Stimulated activated CD4-positive, alpha-beta T cell treated with anti-CD3 and anti-CD28 coated beads, Interleukin-1b, Interleukin-23, amount 100 ng/mL, for 48 hours (primary cell): ENCODE data around the gene TENT5A.
"Not testable (repeated sequence)": the region's sequence is repeated elsewhere in the genome, so short reads cannot be mapped to it uniquely, and the experiment has no call there.

Source experiments
- DNase-seq: peaks from one replicate; pipeline ENCODE4 v3.0.0-alpha.2; 2020

Gene TENT5A

DNA sequence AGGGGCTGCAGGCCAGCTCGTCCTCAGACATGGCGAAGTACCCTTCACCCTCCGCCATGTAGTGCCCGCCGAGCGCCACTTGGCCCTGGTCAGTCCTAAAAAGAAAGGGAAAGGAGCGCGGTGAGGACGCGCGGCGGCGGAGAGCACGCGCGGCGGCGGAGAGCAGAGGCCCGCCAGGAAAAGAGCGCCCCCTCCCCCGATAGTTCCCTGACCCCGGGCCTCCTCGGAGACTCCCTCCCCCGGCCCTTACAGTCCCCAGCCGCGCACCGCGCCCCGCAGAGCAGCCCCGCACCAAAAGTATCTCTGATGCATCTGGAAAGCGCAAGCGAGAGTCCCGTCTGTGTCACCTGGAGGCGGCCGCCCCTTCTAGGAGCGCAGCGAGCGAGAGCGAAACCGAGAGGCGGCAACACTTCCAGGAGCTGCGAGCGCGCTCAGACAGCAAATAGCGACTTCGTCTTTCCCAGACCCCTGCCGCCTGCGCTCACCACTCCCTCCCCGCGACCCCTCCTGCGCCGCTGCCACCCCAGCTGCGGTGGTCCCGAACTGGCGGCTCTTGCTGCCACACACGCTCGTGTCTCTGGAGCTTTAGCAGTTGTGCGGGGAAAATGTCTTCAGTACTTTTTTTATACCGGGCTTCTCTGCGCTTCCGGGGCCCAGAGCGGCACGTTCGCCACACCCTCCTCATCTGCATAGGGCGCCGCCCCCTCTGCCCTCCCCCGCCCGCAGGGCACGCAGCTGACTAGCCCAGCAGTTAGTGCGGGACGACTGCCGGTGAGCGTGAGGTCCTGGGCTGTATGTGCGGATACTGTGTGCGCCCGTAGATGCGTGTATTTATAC lies at the start of gene TENT5A:
TSS of gene TENT5A (minus strand) at position 598 of the 837 bp plus-strand sequence. CDS start at position 58, 540 bp downstream.
- peak; percentile 82 for DNase-seq

DNA sequence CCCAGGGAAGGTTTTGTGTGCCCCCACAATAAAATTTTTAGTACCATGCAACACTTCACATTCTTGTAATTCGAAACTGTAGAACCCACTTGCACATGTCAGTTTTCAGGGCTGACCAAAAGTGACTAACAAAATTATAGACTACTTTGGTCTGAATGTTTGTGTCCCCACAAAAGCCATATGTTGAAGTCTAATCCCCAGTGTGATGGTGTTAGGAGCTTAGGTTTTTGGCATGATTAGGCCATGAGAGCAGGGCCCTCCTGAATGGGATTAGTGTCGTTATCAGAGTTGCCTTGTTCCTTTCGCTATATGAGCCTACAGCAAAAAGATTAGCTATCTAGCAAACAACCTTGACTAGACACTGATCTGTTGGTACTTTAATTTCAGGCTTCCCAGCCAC lies 49.0 kb upstream of the TENT5A start:
- DNase-seq, result no peak

DNA sequence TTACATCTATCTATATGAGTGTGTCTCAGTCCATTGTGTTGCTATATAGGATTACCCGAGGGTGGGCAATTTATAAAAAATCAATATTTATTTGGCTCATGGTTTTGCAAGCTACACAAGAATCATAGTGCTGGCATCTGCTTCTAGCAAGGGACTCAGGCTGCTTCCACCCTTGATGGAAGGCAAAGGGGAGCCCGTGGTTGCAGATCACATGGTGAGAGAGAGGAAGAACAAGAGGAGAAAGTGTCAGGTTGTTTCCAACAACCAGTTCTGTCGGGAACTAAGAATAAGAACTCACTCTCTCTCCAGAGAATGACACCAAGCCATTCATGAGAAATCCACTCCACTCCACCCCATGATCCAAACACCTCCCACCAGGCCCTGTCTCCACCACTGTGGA lies 48.2 kb upstream of the TENT5A start:
- DNase-seq, result no peak

DNA sequence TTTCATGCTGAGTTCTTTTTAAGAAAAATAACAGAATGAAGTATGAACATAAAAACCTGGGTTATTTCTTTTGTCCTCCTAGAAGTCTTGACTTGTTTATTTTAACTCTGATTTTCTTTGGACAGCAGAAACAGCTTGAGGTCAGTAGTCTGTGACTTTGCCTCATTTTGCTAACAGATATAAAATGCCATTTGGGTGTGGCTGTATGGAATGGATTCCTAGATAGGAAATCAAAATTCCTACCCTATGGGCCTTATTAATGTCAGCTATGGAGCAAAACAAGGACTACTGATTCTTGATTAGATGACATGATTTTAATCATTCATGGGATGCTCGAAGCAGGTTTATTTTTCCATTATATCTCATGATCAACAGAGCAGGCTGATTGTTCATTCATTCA lies 46.8 kb upstream of the TENT5A start:
- no peak for DNase-seq

DNA sequence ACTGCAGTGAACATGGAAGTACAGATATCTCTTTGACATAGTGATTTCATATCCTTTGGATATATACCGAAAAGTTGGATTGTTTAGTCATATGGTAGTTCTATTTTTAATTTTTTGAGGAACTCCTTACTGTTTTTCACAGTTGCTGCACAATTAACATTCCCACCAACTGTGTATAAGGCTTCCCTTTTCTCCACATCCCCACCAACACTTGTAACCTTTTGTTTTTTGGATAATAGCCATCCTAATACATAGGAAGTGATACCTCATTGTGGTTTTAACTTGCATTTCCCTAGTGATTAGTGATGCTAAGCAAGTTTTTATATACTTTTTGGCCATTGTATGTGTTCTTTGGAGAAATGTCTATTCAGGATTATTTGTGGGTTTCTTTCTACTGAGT lies 45.1 kb upstream of the TENT5A start:
- DNase-seq, result no peak

DNA sequence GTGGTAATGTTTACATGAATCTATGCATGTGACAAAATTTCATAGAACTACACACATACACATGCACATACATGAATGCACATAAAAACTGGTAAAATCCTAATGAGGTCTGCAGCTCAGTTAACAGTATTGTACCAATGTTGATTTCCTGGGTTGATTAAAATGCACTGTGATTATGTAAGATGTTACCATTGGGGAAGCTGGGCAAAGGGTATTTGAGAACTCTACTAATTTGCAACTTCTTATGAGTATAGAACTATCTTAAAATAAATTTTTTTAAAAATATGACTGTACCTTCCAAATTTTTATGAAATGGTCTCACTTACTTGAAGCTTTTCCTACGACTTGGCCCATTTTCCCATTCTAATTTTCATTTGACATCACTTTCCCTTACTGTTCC lies 43.4 kb upstream of the TENT5A start:
- DNase-seq, result no peak

DNA sequence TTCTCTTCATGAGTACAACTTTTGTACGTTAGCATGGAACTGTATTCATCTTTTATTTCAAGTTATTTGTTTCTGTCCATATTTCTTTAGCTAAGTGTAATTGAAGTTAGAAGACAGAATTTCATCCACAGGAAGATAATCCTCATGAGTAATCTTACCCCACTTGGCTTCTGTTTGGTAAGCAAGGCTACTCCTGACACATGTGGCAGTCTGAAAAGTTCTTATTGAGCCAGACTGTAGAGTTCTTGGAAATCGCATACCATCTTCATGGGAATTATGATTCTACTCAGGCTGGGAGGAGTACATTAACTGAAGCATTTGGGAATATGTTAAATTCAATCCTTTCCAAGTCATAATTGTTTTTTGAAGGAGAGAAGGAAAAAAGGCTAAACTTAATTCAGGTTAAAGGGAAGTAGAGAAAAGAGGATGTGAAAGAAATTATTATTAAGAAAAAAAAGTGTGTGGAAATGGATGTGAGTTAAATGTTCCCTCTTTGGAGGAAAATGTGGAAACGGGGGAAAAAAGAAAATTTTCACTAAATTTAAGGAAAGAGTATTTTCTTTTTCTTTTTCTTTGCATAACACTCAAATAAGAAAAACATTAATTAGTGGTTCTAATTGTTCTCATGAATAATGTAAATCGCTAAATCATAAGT lies 41.5 kb upstream of the TENT5A start:
- no peak for DNase-seq

DNA sequence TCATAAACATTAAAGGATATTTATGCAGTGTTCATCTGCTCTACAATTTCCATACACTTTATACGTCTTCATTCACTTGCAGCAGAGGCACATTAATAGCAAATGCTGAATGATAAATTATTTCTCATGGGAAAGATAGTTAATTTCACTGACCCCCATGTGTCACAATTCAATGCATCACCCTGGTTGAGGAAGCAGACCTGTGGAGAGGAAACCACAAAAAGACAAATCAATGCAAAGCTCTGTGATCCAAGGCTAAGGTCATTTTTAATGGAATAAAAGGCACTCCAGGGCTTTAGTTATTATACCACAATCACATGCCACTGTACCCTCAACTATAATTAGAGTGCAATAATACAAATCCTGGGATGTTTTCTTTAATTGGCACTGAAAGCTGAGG lies 40.3 kb upstream of the TENT5A start:
- no peak for DNase-seq

DNA sequence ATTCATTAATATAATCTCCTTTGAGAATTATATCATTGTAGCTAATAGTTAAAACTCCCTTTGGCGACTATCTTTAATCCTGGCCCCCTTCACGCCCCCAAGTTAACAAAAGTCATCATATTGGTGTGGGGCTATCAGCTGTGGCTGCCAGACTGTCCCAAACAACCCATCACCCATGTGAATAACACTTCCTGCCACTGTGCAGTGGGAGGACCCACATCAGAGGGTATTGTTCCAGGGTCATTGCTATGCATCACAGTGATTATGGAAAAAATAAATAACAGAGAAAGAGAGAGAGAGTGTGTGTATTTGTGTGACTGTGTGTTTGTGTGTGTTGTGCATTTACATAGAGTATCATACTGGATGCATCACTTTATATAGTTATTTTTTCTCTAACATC lies 39.3 kb upstream of the TENT5A start:
- DNase-seq, result no peak

DNA sequence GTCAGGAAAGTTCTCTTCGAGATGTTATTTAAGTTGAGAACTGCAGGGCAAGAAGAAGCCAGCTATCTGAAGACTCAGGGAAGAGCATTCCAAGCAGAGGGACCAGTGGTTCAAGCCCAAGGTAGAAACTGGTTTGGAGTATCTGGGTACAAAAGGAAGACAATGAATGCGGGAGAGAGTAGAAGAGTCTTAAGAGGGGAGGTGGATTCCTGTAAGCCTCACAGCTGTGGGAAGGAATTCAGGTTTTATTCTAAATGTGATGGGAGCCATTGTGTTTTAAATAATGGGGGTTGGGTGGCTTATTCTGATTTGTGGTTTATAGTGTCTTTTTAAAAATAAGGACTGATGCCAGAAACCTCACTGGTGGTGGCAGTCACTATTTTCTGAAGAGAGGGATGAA lies 37.6 kb upstream of the TENT5A start:
- no peak for DNase-seq

DNA sequence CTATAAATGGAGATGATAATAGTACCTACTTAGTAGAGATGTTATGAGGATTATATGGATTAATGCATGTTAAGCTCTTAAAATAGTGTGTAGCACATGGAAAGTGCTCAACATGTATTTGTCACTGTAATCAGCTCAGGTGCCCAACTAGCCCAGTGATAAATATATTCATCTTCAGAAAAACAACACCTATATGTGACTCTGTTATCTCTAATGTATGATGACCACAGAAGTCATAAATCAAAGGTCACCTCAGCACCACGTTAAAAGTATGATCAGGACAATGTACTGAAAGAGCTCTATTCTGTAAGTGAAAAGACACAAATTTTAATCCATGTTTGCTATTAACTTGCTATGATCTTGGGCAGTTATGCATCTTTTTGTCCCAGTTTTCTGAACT lies 36.8 kb upstream of the TENT5A start:
- DNase-seq, result no peak

DNA sequence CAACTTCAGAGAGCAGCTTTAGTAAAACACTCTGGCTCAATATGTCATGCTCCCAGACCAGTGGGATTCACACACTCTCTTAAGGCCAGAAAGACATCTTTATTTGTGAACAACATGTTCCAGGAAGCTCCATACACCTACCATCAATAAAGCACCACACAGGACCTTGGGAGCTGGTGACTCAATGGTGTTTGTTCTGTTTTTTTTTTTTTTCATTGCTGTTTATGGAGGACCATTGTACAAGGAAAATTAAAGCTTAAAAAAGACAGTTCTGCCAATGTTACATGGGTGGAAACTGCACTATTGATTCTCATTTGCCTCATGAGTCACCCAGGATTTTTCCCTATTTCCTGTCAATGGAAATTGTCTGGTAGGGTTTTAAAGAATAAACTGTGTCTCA lies 36.3 kb upstream of the TENT5A start:
- no peak for DNase-seq

DNA sequence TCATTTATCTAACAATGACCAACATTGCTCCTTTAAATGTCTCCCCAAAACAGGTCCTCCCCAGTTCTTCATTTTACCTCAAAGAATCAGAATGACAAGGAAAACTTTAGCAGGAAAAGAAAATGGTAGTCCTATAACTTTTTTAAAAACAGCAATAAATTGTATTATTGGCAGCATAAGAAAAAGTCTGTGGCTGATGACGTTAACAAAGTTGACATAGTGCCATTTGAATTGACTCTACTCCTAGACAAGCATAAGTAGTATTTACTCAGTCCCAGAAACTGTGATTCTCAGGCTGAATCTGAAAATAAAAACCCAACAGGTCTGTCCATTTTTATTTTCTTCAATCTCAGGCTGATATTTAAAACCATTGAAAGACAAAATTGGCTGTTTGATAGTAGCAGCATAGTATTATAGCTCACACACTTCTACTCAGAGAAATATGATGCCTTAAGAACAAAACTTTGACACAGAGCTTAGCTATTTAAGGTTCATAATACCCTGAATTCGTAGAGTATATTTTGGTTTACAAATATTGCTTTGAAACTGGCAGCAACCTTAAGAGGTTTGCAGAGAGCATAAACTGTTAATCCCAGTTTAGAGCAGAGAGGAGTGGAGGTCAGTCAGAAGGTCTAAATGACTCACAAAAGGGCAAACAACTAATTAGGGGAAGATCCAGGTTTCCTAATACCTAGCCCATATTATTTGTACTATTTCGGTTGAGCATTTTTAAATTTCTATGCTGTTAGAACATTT lies 35.0 kb upstream of the TENT5A start:
- no peak for DNase-seq

DNA sequence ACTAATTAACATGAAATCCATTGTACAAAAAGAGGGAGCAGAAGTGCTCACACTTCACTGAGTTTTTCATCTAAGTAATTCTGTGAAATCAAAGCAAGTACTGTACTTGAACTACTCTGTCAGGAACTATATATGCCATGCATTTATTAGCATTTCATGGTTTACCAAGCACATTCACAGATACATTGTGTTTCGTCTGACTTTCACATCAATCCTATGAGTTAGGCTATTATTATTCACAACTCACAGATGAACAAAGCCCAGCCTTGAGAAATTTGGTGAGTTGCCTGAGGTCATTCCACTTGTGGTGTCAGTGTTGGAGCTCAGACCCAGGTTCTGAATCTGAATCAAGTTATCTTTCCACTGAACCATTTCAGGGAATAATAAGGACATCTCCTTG lies 33.7 kb upstream of the TENT5A start:
- no peak for DNase-seq

DNA sequence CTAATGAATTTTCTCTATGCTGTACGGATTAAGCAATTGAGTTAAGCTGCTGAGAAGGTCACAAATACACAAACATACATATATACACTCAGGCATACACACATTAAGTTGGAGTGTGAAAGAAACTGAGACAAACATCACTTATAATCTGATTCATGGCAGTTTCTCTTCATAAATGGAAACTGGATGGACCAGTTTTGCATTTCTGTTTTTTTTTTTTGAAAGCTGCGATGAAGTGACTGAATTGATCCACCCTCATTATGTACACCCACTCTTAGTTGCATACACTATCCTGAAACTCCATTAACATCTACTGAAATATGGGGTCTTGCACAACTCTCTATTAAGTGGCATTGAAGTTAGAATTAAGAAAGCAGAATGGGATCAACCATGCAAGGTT lies 32.9 kb upstream of the TENT5A start:
- no peak for DNase-seq

DNA sequence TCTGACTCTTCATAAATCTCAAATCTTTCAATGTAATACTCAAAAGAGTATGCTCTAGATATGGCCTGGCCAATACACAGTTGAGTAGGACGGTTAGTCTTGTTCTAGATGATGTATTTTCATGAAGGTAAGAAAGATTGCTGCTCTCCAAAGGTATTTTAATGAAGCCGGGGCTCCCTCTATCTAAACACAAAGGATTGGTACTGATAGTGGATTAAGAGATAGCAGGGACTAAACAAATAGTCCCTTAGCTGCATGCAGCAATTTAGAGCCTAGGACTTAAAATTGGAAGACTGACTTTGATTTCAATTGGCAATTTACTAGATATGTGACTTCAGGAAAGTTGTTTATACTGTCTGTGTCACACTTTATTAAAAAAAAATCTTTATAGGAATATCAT lies 31.4 kb upstream of the TENT5A start:
- DNase-seq, result no peak

DNA sequence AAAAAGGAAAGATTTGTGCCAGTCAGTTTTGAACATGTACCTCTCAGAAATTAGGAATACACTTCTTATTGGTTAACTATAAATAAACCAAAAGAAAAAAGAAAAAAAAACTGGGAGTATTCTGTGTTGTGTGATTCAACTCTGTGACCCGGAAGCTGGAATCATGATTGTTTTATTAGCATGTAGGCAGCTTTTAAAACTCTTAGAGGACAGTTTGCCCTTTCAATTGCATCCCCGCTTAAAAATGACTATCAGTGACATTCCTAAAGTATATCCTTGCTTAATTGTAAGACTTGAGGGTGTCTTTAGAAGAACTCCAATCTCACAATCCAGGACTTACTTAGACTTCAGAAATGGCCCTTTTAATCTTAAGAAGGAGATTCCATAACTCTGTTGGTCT lies 29.1 kb upstream of the TENT5A start:
- no peak for DNase-seq

DNA sequence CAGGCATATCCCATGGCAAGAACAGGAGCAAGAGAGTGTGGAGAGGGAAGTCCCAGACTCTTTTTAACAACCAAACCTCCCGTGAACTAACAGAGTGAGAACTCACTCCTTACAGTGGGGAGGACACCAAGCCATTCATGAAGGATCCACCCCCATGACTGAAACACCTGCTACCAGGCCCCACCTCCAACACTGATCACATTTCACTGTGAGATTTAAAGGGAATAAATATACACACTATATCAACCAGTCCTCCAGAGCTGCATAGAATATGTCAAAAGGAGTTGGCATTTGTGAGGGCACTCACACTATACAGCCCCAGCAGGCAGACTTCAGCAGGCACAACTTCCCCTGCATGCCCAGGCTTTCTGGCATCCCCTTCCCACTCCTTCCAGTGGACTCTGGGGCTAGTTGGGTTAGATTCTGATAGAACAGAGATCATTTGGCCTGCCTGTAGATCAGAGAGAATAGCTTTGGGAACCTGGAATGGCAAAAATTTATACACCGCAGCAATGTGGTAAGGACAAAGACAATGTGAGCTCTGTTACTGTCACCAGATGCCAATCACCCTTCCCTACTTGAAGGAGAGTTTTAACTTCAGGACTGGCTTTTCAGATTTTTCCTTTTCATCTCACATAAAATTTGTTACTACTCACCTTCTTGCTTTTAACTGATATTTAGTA lies 25.2 kb upstream of the TENT5A start:
- DNase-seq, result no peak

DNA sequence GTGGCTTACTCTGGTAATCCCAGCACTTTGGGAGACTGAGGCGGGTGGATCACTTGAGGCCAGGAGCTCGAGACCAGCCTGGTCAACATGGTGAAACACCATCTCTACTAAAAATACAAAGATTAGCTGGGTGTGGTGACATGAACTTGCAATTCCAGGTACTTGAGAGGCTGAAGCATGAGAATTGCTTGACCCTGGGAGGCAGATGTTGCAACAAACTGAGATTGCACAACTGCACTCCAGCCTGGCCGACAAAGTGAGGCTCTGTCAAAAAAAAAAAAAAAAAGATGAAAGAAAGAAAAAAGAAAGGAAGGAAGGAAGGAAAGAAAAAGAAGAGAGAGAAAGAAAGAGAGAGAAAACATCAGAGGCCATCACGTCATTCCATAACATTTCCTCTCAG lies 23.7 kb upstream of the TENT5A start:
- not testable (repeated sequence) for DNase-seq

DNA sequence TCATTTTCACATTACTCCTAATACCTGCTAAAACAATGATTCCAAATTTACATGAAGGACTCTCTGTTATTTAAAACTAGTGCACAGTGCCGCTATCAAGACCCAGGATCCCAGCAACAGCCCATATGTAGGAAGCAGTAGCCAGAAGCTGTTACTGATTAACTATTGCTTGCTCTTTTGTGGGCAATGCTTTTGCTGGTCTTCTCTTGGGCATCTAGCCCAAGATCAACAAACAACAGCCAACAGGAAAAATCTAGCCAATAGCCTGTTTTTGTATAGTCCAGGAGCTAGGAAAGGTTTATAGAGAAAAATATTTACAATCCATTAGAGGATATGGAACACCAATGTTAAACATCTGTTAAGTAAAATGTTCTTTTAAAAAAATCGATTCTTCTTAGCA lies 22.1 kb upstream of the TENT5A start:
- no peak for DNase-seq

DNA sequence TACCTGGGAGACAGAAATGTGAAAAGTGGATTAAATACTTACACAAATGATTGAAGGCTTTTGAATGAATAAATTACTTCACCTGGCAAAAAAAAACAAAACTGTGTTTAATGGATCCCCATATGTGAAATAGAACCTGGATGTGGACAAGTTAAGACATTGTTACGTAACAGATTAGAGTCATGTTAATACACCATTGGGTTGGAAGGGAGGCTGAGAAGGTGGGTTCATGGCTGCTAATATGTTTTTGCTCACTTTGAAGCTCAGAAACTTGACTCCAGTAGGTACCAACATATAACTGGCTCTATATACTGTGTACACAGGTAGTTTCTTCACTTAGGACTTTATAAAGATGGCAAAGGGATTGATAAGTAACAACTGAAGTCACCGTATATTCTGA lies 21.4 kb upstream of the TENT5A start:
- DNase-seq, result no peak

DNA sequence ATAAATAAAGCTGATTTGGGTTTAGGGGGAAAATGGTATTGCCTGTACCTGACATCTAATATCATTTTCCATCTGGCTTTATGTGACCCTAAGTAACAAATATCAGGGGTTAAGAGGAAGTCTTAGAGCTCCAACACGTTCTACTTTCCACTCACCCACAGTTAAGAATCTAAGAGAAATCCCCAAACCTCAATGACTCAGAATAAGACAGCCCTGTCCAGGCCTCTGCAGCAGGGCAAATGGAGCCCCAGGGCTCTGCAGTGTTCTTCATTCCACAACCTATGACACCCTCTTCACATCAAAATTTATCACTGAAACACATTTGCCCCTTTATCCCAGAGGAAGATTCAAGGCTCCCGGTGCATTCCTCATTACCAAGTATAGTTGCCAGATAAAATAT lies 20.3 kb upstream of the TENT5A start:
- peak; percentile 6 for DNase-seq

DNA sequence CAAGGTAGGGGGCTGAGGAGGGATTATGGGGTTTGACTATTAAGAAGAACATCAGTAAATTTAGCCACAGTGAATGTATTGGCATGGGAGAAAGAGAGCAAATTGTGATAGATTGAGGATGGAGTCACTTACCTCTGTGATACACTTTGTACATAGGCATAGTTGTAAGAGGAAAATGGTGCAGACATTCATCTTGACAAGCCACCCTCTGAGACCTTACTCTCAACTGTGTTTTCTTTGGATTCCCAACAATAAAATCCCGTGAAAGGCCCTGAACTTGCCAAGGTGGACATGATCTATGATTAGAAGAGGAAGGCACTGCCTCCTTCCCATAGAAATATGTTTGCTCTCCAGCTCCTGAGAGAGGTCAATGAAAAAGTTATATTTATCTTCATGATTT lies 18.6 kb upstream of the TENT5A start:
- DNase-seq, result no peak
